IMR-90 (cell line): ENCODE measurements around the gene UST.

Experiments used
- CHD1 ChIP-seq: IDR thresholded peaks from 2 replicates; pipeline ENCODE4 v1.6.1; 2012; ENCODE audit warnings: low read depth, low read length, improper control_type of control experiment
- MAZ ChIP-seq: IDR thresholded peaks from 2 replicates; pipeline ENCODE4 v1.6.1; 2012; ENCODE audit warnings: low read depth, mild to moderate bottlenecking, low read length, improper control_type of control experiment, moderate library complexity, borderline replicate concordance
- MXI1 ChIP-seq: IDR thresholded peaks from 2 replicates; pipeline ENCODE4 v1.6.1; 2012; ENCODE audit warnings: low read depth, mild to moderate bottlenecking, low read length, moderate library complexity, borderline replicate concordance
- POLR2A ChIP-seq: IDR thresholded peaks from 2 replicates; pipeline ENCODE4 v1.6.1; 2012; ENCODE audit warnings: mild to moderate bottlenecking, low read depth, low read length
- RAD21 ChIP-seq: IDR thresholded peaks from 2 replicates; pipeline ENCODE4 v1.6.1; 2012; ENCODE audit warnings: low read length, improper control_type of control experiment
- RCOR1 ChIP-seq: IDR thresholded peaks from 2 replicates; pipeline ENCODE4 v1.6.1; 2012; ENCODE audit warnings: mild to moderate bottlenecking, low read length, improper control_type of control experiment; ENCODE audit not compliant: insufficient replicate concordance
- RFX5 ChIP-seq: IDR thresholded peaks from 2 replicates; pipeline ENCODE4 v1.8.0; 2012; ENCODE audit warnings: low read depth, mild to moderate bottlenecking, low read length, moderate library complexity
- TF ChIP-seq, protein P1 (sequence below): conservative IDR thresholded peaks from 2 replicates; pipeline ENCODE4 v1.5.1; 2012; ENCODE audit warnings: mild to moderate bottlenecking, low read depth, low read length, improper control_type of control experiment
- TF ChIP-seq, protein P2 (sequence below): fragments of 150-350 bp; IDR thresholded peaks from 2 replicates; pipeline ENCODE4 v1.6.1; 2016; ENCODE audit warnings: low read depth, mild to moderate bottlenecking, low read length, moderate library complexity, borderline replicate concordance

DNA sequence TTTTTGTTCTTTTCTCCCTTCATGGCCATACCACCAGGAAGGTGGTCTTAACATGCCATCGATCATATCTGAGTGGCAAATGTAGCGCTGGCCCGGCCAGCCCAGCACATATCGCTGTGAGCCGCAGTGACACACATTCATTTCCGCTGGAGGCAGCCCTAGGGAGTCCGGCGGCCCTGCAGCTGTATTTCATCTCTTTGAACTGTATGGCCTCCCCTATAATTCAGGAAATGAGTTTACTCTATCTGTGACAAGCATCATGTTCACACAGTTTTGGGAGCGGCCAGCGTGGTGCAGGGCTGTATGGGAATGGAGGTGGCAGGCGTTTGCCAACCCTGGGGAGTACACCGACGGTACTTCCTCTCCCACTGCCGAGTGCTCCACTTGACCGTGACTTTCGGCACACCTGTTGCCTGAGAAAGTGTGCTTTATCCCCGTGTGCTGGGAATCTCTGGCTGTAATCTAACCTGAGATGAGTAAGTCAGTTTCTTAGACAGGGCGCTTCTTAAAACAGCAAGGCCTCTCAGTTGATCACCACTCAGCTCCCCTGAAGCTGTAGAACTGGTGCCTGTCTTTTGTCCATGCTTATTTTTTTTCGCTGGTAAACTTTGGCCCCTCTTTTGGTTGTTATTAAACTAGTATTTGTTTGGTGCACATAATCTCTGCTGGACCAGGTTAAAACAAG is 313.6 kb downstream of the UST start:
- TF ChIP-seq POLR2A, result no peak
- TF ChIP-seq, protein P1, sequence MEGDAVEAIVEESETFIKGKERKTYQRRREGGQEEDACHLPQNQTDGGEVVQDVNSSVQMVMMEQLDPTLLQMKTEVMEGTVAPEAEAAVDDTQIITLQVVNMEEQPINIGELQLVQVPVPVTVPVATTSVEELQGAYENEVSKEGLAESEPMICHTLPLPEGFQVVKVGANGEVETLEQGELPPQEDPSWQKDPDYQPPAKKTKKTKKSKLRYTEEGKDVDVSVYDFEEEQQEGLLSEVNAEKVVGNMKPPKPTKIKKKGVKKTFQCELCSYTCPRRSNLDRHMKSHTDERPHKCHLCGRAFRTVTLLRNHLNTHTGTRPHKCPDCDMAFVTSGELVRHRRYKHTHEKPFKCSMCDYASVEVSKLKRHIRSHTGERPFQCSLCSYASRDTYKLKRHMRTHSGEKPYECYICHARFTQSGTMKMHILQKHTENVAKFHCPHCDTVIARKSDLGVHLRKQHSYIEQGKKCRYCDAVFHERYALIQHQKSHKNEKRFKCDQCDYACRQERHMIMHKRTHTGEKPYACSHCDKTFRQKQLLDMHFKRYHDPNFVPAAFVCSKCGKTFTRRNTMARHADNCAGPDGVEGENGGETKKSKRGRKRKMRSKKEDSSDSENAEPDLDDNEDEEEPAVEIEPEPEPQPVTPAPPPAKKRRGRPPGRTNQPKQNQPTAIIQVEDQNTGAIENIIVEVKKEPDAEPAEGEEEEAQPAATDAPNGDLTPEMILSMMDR, result no peak
- TF ChIP-seq RAD21, result no peak
- TF ChIP-seq CHD1, result no peak
- no peak for TF ChIP-seq RCOR1
- TF ChIP-seq MAZ, result no peak
- TF ChIP-seq, protein P2, sequence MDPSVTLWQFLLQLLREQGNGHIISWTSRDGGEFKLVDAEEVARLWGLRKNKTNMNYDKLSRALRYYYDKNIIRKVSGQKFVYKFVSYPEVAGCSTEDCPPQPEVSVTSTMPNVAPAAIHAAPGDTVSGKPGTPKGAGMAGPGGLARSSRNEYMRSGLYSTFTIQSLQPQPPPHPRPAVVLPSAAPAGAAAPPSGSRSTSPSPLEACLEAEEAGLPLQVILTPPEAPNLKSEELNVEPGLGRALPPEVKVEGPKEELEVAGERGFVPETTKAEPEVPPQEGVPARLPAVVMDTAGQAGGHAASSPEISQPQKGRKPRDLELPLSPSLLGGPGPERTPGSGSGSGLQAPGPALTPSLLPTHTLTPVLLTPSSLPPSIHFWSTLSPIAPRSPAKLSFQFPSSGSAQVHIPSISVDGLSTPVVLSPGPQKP, result no peak
- TF ChIP-seq RFX5, result no peak
- TF ChIP-seq MXI1, result no peak
